ENCODE measurements around the gene VSTM4.

The VSTM4 gene

DNA sequence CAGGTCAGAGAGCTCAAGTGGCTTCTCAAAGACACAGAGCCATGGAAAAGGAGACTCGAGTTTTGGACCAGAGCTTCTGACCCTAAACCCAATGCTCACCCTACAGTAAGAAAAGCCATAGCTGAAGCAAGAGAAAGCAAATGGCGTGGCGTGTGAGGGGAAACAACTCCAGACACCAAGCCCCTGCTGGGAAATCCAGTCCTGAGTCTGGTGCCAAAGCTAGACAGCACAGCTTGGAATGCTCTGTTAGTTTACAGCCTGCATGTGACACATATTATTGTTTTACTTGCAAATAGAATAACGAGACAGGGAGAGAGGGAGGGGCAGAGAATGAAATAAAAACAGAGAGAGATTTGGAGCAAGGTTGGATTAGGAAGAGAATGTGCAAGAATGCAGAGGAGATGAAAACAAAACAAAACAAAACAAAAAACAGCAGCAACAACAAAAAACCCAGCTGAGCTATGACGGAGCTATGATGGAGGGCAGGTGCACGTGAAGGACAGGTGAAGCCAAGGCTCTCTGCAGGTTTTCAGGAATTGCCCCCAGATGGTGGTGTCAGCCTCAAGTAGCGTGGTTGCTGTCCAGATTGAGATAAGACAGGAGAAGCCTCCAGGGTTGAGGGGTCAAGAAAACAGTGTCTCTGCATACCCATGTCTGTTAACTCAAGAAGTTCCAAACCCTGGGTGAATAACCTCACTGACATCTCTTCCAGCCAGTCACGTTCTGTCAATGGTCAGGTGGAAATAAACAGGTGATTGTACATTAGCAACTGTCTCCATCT is 105.9 kb downstream of the VSTM4 start:
- DNase-seq, result no peak
- TF ChIP-seq POLR2A (IDR thresholded peaks at IDR 0.05; ENCODE audit: low read length) (no peak), GATA1 (IDR thresholded peaks at IDR 0.05; ENCODE audit: low read depth, low read length) (no peak)

DNA sequence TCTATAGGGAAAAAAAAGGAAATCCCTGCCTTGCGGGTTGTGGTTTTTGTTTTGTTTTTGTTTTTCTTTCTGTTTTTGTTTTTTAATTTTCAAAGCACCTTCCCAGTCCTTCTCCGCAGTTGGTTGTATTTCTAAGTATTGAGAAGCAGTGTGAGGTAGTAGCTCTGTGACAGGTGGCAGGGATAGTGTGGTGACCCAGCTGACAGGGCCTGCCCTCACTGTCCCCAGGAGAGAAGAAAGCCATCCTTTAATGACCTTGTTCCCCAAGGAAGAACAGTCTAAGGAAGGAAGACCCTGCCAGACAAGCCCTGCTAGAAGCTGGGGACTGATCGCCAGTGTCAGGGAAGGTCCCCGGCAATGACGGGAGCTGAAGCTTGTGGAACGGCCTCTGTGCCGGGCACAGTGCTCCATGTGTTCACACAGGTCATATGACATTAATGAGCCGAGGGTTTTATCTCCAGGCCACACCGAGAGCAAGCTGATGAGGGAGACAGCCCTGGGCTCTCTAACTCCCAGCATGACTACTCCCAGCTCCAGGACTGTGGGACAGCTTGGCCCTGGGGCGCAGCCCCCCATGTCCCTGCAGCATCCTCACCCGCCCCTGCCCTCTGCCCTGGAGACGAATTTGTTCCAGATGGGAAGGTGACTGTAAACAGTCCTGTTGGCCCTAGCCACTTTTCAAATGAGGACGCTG is 106.7 kb downstream of the VSTM4 start:
- TF ChIP-seq GATA1 (IDR thresholded peaks at IDR 0.05; ENCODE audit: low read depth, low read length) (no peak), POLR2A (IDR thresholded peaks at IDR 0.05; ENCODE audit: low read length) (no peak)
- no peak for DNase-seq

DNA sequence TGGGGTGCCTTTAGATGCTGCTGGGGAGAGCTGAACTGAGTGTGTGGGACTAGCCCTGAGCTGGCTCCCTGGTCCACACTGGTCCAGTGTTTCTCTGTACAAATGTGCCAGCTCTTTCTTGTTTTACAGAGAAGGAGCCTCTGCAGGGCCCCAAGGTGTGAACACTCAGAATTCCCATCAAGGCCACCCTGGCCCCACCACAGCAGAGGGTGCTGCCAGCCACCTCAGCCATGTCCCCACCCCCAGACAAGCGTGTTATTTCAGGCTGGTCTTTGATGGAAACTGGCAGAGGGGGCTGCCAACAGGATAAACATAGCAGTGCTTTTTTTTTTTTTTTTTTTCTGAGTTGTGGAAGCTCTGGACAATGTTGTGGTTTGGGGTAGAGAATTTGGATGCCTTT is 107.2 kb downstream of the VSTM4 start:
- TF ChIP-seq POLR2A (IDR thresholded peaks at IDR 0.05; ENCODE audit: low read length) (no peak), GATA1 (IDR thresholded peaks at IDR 0.05; ENCODE audit: low read depth, low read length) (no peak)
- no peak for DNase-seq

DNA sequence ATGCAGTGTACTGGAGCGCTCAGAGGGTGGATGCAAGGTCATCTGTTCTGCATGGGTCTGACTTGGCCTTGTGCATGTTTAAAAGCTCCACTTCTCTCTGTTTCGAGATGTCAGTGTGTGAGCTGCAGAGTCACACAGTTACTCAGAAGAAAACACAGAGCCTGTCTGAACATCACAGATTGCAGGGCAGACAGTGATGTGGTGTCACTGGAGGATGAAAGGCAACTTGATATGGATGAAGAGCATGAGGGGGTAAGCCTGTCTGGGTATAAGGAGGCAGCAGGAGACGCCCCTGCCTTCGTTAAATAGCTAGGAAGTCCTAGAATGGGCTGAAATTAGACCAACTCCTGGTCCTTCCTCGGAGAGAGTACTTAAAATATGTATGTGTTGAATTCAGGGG is 108.2 kb downstream of the VSTM4 start:
- TF ChIP-seq GATA1 (IDR thresholded peaks at IDR 0.05; ENCODE audit: low read depth, low read length) (no peak), POLR2A (IDR thresholded peaks at IDR 0.05; ENCODE audit: low read length) (no peak)
- no peak for DNase-seq

DNA sequence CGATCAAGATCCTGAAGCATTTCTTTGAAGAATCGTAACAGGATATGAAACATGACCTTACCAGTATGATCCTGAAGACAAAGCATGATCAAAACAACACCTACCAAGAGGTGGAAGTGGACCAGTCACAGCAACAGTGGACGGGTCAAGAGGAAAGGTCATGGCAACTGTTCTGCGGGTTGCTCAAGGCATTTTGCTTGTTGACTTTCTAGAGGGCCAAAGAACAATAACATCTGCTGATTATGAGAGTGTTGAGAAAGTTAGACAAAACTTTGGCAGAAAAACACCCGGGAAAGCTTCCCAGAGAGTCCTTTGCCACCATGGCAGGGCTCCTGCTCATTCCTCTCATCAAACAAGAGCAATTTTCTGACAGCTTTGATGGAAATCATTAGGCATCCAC is 110.1 kb downstream of the VSTM4 start:
- TF ChIP-seq POLR2A (IDR thresholded peaks at IDR 0.05; ENCODE audit: low read length), result no peak
- no peak for TF ChIP-seq GATA1 (IDR thresholded peaks at IDR 0.05; ENCODE audit: low read depth, low read length)

DNA sequence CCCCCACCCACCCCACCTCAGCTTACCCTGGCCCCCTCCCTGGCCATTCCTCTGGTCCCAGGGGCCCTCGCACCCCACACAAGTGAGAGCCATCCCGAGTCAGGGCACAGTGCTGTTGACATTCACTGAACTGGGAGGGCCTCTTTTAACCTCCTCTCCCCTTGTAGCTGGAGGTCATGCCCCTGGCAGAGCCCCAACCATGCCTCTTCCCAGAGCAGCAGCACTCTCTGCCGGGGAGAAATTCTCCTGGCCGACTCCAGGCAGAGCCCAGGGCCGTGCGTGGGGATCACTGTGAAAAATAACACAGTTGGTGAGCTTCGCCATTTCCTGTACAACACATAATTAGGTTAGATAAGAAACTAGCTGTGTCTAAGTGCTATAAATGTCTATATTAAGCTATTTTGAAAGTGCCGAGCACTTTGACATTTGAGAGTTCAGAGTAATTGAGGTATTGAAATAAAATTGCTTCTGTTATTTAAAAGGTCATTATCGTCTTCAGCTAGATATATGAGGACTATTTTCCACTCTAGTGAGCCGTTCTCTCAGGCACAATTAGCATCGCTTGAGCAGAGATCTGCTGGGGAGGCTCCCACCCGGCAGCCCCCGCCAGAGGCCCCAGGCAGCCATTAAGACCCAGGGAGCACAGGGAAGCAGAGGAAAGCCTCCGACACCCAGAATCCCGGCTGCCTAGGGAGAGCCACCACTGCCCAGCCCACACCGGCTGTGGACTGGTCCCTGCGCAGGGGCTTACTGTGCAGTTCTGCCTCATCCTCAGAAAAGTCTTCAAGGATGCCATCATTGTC is 113.3 kb downstream of the VSTM4 start:
- no peak for DNase-seq
- TF ChIP-seq GATA1 (IDR thresholded peaks at IDR 0.05; ENCODE audit: low read depth, low read length) (no peak), POLR2A (IDR thresholded peaks at IDR 0.05; ENCODE audit: low read length) (no peak)

More for the DNA sequence above, 110.1 kb downstream of the VSTM4 start:
- DNase-seq, result no peak

DNA sequence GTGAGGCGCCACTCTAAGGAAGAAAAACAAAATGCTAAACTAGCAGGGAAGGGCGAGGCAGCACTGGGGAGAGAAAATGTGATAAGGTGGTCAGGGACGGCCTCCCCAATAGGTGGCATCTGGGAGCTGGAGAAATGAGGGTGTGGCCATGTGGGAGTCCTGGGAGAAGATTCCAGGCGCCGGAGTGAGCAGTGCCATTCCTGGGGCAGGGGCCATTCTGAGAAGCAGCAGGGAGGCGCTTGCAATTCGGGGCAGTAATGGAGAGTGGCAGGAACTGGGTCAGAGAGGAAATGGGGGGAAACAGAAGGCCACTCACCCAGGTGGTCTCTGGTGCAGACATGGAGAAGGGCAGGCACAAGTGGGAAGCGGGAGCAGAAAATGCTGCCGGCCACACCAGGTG is 113.9 kb downstream of the VSTM4 start:
- no peak for DNase-seq
- TF ChIP-seq POLR2A (IDR thresholded peaks at IDR 0.05; ENCODE audit: low read length) (no peak), GATA1 (IDR thresholded peaks at IDR 0.05; ENCODE audit: low read depth, low read length) (no peak)

DNA sequence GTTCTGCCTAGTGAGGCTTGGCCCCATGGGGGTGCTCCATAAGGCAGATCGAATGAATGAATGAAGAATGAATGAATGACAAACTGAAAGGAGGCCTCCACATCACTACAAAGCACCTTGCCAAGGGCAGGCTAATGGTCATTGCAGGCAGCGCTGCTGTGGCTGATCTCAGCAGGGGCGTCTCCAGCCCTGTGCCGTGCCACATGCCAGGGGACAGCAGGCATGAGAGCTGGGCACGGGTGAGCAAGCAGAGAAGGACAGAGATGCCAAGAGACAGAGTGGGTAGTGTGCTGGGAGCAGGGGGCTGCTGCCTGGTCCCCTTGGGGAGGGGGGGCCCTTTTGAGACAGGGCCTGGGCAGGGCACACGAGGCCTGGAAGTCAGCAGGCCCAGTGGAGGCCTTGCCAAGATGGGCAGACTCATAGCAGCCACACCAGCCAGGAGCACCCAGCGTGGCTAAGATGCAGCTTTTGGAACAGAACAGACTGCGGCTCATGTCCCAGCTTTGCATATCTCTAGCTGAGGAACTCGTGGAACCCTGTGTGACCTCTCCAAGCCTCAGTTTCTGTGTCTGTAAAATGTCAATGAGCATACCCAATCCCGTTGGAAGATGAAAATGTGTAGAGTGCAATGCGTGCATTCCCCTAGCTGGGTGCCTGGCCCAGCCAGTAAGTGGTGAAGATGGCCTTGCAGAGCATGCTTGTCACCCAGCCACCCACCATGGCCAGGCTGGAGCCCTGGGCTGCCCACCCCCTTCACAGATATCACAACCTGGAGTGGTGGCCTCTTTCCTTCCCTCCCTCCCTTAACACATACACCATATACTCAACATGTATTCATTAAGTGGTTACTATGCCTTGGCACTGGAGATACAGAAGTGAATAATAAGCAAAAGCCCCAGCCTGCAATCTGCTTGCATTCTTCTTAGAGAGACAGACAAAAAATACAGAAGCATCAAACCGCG is 114.6 kb downstream of the VSTM4 start:
- TF ChIP-seq GATA1 (IDR thresholded peaks at IDR 0.05; ENCODE audit: low read depth, low read length), result no peak
- no peak for TF ChIP-seq POLR2A (IDR thresholded peaks at IDR 0.05; ENCODE audit: low read length)

DNA sequence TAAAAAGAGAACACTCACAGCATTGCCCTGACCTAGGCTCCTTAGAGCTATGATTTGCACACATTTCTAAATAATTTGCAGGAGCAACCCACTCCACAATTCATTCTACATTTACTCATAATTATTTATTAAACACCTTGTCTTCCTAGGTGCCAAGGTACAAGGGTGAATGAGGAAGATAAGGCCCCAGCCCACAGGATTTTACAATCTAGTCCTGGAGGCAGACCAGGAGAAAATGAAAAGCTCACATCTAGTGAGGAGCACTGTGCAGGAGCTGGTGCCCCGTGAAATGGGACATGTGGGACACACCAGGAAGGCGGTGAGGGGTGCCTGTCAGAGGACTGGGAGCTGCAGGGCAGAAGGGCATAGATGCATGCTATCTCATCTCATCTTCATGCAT is 116.0 kb downstream of the VSTM4 start:
- DNase-seq, result no peak
- TF ChIP-seq GATA1 (IDR thresholded peaks at IDR 0.05; ENCODE audit: low read depth, low read length), result no peak
- TF ChIP-seq POLR2A (IDR thresholded peaks at IDR 0.05; ENCODE audit: low read length), result no peak

More for the DNA sequence above, 114.6 kb downstream of the VSTM4 start:
- no peak for DNase-seq

DNA sequence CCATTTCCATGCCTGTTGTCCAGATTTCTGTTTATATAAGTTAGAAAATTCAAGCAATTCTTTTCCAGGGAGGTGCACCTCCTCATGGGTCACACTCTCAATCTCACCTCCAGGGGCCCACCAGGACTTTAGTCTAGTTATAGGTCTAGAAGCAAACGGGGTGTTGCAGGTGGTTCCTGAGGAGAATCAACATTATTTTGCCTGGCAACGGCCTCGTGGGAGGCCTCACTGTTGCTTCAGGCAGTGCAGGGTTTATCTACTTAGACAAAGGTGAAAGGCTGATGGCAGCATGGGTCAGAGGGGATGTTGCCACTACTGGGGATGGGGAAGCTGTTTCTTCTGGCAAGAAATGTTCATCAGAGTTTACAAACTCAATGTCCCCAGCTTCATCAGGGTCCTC is 119.0 kb downstream of the VSTM4 start:
- no peak for TF ChIP-seq POLR2A (IDR thresholded peaks at IDR 0.05; ENCODE audit: low read length)
- TF ChIP-seq GATA1 (IDR thresholded peaks at IDR 0.05; ENCODE audit: low read depth, low read length), result no peak

DNA sequence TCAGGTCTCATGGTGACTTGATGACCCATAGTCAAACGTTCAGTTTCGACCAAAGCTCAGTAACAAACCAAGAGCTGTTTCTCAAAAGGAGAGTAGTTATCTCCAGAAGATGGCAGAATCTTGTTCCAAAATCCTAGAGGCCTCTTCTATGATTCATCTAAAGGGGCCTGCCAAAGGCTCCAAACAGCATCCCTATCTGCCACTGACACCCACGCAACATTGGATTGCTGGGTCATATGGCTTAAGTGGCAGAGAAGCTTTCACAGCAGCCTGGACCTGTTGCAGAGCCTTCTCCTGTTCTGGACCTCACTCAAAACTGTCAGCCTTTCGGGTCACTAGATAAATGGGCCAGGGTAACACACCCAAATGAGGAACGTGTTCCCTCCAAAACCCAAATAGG is 121.7 kb downstream of the VSTM4 start:
- no peak for DNase-seq

More for the DNA sequence above, 119.0 kb downstream of the VSTM4 start:
- no peak for DNase-seq

DNA sequence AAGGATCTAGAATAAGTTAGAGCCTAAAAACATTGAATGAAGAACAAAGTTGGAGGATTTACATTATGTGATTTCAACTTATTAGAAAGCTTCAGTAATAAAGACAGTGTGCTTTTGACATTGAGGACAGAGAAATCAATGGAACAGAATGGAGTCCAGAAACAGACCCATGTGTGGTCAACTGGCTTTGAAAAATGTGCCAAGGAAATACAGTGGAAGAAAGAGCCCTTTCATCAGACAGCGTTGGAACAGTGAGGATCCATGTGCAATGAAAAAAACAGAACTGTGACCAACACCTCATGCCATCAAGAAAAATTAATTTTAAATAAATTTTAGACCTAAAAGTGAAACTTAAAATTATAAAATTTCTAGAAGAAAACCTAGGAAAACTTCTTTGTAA is 125.1 kb downstream of the VSTM4 start:
- DNase-seq, result no peak
- TF ChIP-seq POLR2A (IDR thresholded peaks at IDR 0.05; ENCODE audit: low read length) (no peak), GATA1 (IDR thresholded peaks at IDR 0.05; ENCODE audit: low read depth, low read length) (no peak)

More for the DNA sequence above, 121.7 kb downstream of the VSTM4 start:
- TF ChIP-seq POLR2A (IDR thresholded peaks at IDR 0.05; ENCODE audit: low read length), result no peak
- TF ChIP-seq GATA1 (IDR thresholded peaks at IDR 0.05; ENCODE audit: low read depth, low read length), result no peak

DNA sequence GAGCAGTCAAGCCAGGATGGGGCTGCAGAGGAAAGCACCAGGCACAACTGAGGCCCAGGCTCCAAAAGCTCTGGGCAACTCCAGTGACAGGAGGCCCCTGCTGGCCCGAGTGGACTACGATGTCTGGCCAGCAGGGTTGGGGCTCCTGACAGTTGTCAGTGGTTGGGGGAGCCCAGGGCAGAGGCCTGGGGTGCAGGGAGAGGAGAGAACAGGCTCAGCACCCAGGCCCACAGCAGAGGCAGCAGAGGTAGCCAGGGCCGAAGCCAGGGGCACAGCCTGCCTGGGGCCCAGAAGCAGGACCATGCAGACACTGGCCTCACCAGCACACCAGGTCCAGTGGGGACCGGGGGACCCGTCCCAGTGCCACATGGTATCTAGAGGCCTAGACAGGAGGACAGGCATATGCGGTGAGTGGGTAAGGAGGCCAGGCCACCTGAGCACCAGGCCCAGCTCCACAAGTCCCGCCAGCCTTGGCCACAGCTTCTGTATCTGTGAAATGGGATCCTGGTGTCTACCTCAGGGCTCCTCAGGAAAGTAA is 129.6 kb downstream of the VSTM4 start:
- no peak for DNase-seq
- TF ChIP-seq GATA1 (IDR thresholded peaks at IDR 0.05; ENCODE audit: low read depth, low read length) (no peak), POLR2A (IDR thresholded peaks at IDR 0.05; ENCODE audit: low read length) (no peak)

Data from erythroblast (primary cell).